GM19395 (cell line): ENCODE measurements around the gene TCAF2.
"Not testable (repeated sequence)": the region's sequence is repeated elsewhere in the genome, so short reads cannot be mapped to it uniquely, and the experiment has no call there.

Experiments
- ATAC-seq: cut with Tn5 transposase; IDR thresholded peaks from one replicate; pipeline ENCODE4 v1.9.1; 2021; ENCODE audit warnings: mild to moderate bottlenecking, moderate library complexity; ENCODE audit not compliant: unreplicated experiment

TCAF2 gene

GRCh38 chr7:143620646-143621045, at the start of gene TCAF2:
TSS of gene TCAF2 (plus strand) at chr7:143620974.
- ATAC-seq: peak; percentile 78

DNA sequence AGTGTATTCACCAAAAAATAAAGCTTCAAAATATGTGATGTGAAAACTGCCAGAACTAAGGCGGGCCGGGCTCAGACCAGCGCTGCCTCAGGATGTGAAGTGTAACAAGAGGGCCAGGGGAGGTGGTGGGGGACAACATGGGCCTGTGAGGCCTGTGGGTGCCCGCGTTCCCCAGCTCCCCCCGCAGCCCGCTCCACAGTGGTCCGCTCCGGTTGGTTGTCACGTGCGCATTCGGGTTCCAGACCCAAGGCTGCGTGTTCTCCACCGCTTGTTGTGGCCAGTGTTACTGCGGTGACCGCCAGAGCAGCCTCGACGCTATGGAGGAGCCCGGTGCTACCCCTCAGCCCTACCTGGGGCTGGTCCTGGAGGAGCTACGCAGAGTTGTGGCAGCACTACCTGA, 49.3 kb upstream of the TCAF2 start, which contains the start of gene CTAGE15:
Gene CTAGE15, plus strand, starts transcription at position 301 of the 400 bp plus-strand sequence. Its CDS starts 17 bp downstream, at position 318.
- not testable (repeated sequence) for ATAC-seq

GRCh38 chr7:143588183-143588582, 32.6 kb upstream of the TCAF2 start:
- not testable (repeated sequence) for ATAC-seq

- ATAC-seq: not testable (repeated sequence)
These were observed 30.9 kb upstream of the TCAF2 start for GRCh38 chr7:143589897-143590296.

DNA sequence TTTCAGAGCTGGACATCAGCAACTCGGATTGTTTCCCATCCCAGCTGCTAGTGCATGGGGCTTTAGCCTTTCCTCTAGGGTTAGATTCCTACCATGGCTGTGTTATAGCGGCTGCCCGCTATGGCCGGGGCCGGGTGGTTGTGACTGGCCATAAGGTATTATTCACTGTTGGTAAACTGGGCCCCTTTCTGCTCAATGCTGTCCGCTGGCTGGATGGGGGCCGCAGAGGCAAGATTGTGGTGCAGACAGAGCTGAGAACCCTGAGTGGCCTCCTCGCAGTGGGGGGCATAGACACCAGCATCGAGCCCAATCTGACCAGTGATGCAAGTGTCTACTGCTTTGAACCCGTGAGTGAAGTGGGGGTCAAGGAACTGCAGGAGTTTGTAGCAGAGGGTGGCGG, 22.7 kb upstream of the TCAF2 start:
- not testable (repeated sequence) for ATAC-seq

DNA sequence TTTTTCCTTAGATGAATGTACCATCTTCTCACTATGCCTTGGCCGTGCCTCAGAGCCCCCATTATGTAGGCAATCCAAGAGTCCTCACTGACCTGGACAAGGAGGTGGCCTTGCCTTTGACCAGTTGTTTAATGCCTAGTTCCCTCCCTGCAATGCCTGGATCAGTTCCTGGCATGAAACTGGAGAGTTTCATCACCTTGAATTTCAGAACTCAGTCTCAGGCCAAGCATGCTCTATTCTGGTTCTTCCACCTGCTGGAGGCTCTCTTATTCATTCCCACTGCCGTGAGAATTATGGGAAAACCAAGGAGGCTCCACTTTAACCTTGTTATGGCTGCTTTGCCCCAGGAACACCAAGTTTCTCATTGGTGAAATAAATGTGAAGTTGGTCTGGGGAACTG, 17.2 kb upstream of the TCAF2 start:
- not testable (repeated sequence) for ATAC-seq

GRCh38 chr7:143606088-143606487, 14.7 kb upstream of the TCAF2 start:
- not testable (repeated sequence) for ATAC-seq

DNA sequence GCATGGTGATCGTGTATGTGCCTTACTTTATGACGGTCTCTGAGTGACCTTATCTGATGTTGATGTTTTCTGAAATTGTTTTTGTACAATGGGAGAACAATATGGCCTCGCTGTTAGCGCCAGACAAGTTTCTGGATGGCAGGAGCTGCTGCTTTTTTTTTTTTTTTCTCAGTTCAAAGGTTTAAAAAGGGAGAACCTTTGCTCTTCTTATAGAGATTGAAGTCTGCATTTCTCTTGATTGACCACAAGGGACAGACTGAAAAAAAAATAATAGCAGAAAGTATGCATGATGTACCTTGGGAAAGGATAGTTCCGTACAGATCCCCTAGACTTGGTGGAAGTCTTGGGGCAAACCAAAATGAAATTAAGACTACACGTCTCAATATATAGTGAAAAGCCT, 5.2 kb upstream of the TCAF2 start:
- not testable (repeated sequence) for ATAC-seq

GRCh38 chr7:143617204-143617603, 3.6 kb upstream of the TCAF2 start:
- ATAC-seq: peak; percentile 6

DNA sequence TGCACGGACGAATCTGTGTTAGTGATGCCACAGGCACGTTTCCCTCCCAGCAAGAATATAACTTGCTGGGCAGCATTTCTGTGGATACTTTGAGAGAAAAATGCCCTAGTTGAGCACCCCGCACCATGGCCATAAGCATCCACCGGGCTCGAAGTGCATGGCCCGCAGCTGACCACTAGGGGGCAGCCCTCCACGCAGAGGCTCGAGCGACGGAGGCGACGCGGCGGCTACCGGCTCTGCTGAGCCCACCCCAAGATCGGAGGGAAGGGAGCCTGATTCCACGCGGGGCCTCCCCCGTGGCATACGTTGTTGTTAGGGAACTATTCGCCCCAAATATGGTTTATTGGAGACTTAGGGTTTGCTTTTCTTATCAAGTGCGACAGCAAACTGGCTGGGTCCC, 716 bp upstream of the TCAF2 start:
- peak; percentile 24 for ATAC-seq

GRCh38 chr7:143621175-143621574, 401 bp downstream of the TCAF2 start:
- ATAC-seq: peak; percentile 45

DNA sequence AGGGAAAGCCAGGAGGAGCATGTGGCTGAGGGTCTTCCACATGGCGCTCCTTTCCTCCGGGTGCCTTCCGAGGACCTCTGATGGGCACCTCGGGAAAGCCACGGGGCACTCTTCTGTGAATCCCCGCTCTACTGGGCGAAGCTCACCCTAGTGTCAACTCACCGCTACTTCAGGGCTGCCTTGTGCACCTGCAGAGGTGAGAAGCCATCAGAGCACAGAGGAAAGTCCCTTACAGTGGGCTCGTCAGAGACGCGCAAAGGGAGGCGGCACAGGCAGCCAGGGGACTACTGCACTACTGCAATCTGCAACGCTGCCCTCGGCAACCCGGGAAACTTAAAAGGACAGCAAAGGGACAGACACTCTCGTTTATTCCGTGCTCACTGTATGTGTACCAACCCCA, 1.4 kb downstream of the TCAF2 start:
- peak; percentile 23 for ATAC-seq

GRCh38 chr7:143630653-143631052, 9.9 kb downstream of the TCAF2 start:
- not testable (repeated sequence) for ATAC-seq

DNA sequence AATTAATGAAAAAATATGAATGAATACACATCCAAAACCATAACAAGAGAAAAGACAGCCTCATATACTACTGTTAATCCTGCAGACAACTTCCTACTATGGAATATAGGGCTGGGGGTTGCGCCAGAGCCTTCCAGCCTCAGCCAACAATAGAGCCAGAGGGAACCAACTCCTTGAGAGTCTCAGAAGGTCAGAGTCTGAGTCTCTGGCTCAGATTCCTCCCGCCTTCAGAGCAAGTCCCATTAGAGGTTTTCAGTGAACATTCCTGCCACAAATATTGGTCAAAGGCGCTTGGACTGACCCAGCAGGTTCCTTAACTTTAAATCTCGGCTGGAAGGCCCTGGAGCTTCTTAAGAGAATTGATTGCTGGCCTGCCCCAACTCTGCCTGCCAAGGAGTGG, 11.7 kb downstream of the TCAF2 start:
- not testable (repeated sequence) for ATAC-seq

DNA sequence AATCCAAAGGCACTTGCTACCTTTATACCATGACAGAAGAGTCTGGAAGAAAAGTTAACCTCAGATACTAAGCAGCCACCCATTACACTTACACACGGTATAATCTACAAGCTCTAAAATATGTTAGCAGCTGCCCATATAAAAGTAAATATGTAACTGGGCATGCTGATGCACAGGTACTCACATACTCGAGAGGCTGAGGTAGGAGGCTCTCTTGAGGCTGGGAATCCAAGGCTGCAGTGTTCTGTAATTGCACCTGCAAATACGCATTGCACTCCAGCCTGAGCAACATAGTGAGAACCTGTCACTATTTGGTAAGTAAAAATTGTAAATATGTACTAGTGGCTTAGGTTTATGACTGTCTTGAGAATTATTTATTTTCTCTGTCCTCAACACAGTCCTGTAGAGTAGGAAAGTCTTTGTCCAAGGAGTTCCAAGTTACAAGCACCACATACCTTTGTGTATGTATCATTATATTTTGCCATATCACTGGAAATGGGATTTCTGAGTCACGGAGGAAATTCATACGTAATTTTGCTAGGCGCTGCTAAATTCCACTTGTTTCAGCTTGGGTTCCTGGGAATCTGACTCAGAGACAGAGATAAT, 12.3 kb downstream of the TCAF2 start:
- not testable (repeated sequence) for ATAC-seq

DNA sequence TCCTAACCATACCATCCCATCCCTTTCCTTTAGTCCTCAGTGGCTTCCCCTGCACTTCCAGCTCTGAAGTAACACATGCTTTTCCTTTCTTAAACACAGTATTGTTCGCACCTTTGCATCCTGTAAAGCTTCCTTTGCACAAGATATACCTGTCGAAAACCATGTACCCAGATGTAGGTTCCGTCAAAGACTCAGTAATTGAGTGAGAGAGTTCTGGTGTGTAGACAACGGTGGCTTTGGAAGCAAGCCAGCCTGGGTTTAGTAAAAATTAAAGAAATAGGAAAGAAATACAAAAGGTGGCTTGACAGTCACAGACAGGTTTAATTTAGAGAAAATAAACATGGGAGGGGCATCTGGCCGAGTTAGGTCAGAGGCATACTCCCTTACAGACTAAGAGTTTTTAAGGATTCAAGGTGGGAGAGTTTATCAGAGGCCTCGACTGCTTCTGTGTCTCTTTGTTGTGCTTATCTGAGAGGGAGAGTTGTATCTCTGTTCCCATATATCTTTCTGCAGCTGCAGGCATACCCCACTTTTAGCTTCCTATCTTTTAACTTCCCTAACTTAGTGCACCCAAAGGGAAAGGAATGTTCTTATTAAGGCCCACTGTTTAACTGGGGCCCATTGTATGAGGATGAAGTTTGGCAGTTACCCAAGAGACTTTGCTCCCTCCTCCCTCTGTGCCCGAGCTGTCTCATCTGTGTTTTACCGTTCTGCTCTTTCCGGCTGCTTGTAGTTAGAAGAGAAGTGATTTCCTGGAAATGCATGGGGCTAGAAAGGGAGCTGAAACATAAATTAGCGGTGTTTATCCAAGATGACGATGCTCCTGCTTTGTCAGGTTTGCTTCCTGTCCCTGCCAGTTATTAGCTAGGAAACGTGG, 14.8 kb downstream of the TCAF2 start:
- ATAC-seq: not testable (repeated sequence)

- ATAC-seq: peak; percentile 84
These were observed 18.6 kb downstream of the TCAF2 start for GRCh38 chr7:143639372-143639771.

DNA sequence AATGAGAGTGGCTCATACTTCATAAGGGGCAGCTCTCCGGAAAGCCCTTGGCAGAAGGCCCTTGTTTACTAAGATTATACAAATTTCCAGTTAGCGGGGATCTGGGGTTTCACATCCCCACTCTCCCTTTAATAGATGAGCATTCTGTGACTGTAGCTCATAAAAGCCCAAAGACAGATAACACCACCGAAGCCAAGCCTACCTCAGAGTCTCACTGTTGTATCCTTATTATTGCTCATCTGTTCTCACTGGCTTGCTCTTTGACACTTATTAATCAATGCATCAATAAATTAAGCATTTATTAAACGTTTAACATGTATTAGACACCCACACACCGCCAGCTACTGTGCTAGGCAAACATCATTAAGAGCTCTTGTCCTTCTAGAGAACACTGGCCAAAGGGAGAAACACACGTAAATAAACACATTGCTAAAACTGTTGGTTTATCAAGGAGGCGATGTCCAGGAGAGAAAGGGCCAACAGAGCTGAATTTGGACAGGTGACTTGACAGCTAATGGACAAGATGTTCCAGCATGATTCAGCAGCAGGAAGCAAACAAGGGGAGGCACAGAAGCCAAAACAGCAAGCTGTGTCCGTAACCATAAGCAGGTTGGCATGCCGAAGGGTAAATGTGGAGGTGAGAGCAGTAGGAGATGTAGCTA, 19.9 kb downstream of the TCAF2 start:
- not testable (repeated sequence) for ATAC-seq

DNA sequence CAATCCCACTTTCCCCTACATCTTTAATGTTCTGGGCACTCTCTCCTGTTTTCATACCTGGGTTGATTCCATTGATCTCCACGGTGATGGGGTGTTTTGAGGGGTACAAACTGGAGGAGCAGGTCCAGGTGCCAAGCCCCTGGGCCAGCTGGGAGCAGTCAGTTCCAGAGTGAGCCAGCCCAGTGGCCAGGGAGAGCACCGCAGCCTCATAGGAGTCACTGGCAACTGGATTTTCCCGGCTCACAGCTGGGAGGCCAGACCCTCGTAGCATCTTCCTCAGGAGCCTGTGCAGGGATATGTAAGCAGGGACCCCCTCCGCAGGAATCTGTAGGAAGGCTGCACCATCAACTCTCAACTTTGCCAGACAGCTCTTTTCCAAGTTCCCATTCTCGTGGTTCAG, 25.8 kb downstream of the TCAF2 start:
- not testable (repeated sequence) for ATAC-seq

GRCh38 chr7:143649902-143650301, 29.1 kb downstream of the TCAF2 start:
- not testable (repeated sequence) for ATAC-seq

- not testable (repeated sequence) for ATAC-seq
These were observed 29.7 kb downstream of the TCAF2 start for GRCh38 chr7:143650447-143650846.
